H1 (cell line): ENCODE results near the gene SLC4A8. TPM values are rescaled to one million over a fixed set of nuclear protein-coding genes. Genes with fewer than 3 reads are reported as not detected.

Experiments used
- POLR2AphosphoS5 ChIP-seq: IDR thresholded peaks from 2 replicates; pipeline ENCODE4 v1.6.1; 2011; ENCODE audit warnings: low read depth, low read length
- polyA plus RNA-seq, 7 experiments: library from polyadenylated mRNA; depleted of rRNA in 3 of 7; stranded (reverse) in 5 of 7; unstranded in 2 of 7; fragments of >200 nt in 5 of 7; fragments of 200-250 nt in 2 of 7; gene quantifications; 1 replicate in 5 of 7; 2 replicates in 1 of 7; 4 replicates in 1 of 7; pipeline versions ENCODE4 v1.2.1 to v1.2.3, GENCODE V29; 2011 to 2013; ENCODE audit warnings: missing spikeins in 2 of 7, mixed read lengths in 2 of 7
- total RNA-seq: library from RNA; stranded (reverse); fragmentation: NEBNext Ultra II Directional; extraction: Animal tissue kit (Norgen Biotek cat#: 25700); gene quantifications from 2 replicates; pipeline ENCODE4 v1.2.1, GENCODE V29; 2021

The SLC4A8 gene
- total and polyA plus RNA-seq, 2 of the 8 experiments (the other 6 are each of a cell fraction or from before 2014, with no cell fraction given): 11.2 to 13.4 TPM

DNA sequence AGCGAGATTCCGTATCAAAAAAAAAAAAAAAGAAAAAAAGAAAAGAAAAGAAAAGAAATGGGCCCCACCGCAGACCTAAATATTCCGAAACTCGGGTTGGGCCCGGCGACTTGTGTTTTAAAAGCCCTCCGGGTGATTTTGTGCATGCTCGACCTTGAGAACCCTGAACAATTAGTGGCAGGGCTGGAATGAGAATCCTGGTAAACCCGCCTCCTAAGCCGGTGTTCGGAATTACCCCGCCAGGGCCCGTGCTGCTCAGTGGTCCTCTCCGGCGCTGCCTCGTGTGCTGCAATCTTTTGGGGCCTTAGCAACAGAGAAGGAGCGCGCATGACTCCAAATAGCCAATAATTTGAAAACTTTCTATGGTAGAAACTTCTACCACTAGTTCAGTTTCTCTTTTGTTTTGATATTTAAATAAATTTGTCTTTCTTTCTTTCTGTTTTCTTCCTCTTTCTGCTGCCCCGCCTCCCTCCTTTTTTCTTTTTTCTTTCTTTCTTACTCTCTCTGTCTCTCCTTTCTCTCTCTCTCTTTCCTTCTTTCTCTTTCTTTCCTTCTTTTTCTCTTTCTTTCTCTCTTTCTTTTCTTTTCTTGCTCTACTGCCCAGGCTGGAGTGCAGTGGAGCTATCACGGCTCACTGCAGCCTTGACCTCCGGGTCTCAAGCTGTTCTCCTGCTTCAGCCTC, 31.9 kb upstream of the SLC4A8 start (continued):
- 0 out of 2 replicates have a peak, but pooled peaks have one; percentile 35 for TF ChIP-seq POLR2AphosphoS5
